KMS-11 (cell line): ENCODE measurements around the gene GPC3.

Source experiments
- H2AFZ ChIP-seq: fragments of 200-600 bp; sonication (generic); 2 replicates; pipeline ENCODE4 v1.6.1; 2016; ENCODE audit warnings: antibody characterized with exemption, mixed run types, low read depth
- H3K27ac ChIP-seq: fragments of 200-600 bp; sonication (generic); 2 replicates; pipeline ENCODE4 v1.6.1; 2016; ENCODE audit warnings: mild to moderate bottlenecking, mixed run types
- H3K27me3 ChIP-seq: fragments of 200-600 bp; sonication (generic); 2 replicates; pipeline ENCODE4 v1.6.1; 2017; ENCODE audit warnings: mild to moderate bottlenecking, low read depth, mixed run types, moderate library complexity; ENCODE audit not compliant: insufficient read depth
- H3K36me3 ChIP-seq: fragments of 200-600 bp; sonication (generic); 2 replicates; pipeline ENCODE4 v1.6.1; 2017; ENCODE audit warnings: mild to moderate bottlenecking, mixed run types; ENCODE audit not compliant: insufficient read depth
- H3K4me1 ChIP-seq: fragments of 200-600 bp; sonication (generic); 2 replicates; pipeline ENCODE4 v1.6.1; 2016; ENCODE audit warnings: mild to moderate bottlenecking, low read depth, mixed run types; ENCODE audit not compliant: poor library complexity, severe bottlenecking
- H3K4me2 ChIP-seq: fragments of 200-600 bp; sonication (generic); 2 replicates; pipeline ENCODE4 v1.7.0; 2016; ENCODE audit warnings: mild to moderate bottlenecking, mixed run types
- H3K4me3 ChIP-seq: fragments of 200-600 bp; sonication (generic); IDR thresholded peaks from 2 replicates; pipeline ENCODE4 v1.6.1; 2017; ENCODE audit warnings: low read depth, low read length, mixed read lengths; ENCODE audit not compliant: insufficient read depth
- H3K79me2 ChIP-seq: fragments of 200-600 bp; sonication (generic); 2 replicates; pipeline ENCODE4 v1.6.1; 2016; ENCODE audit warnings: low read depth, mixed run types; ENCODE audit not compliant: insufficient read depth
- H3K9ac ChIP-seq: fragments of 200-600 bp; sonication (generic); 2 replicates; pipeline ENCODE4 v1.6.1; 2016; ENCODE audit warnings: mild to moderate bottlenecking, mixed run types
- H4K20me1 ChIP-seq: fragments of 200-600 bp; sonication (generic); 2 replicates; pipeline ENCODE4 v1.6.1; 2016; ENCODE audit warnings: mild to moderate bottlenecking, mixed run types; ENCODE audit not compliant: insufficient read depth
- CTCF ChIP-seq: fragments of 200-600 bp; sonication (generic); conservative IDR thresholded peaks from 2 replicates; pipeline ENCODE4 v1.6.1; 2017; ENCODE audit warnings: low read depth, mild to moderate bottlenecking, antibody characterized with exemption, low read length, moderate library complexity, mixed read lengths

Gene GPC3

GRCh38 chrX:133948895-133949294 is 36.5 kb downstream of the GPC3 start:
- no peaks in the 10 kb centered on the region for H3K79me2 ChIP-seq
- H3K9ac ChIP-seq = no peak overlapping the region
- H3K4me3 ChIP-seq = no peak overlapping the region
- no peak overlapping the region for H3K4me2 ChIP-seq
- TF ChIP-seq CTCF = no peak
- H3K4me1 ChIP-seq = no peaks in the 10 kb centered on the region
- H3K27ac ChIP-seq = no peak overlapping the region
- H2AFZ ChIP-seq = no peak overlapping the region
- H3K27me3 ChIP-seq = no peaks in the 10 kb centered on the region
- H3K36me3 ChIP-seq = no peaks in the 10 kb centered on the region
- no peaks in the 10 kb centered on the region for H4K20me1 ChIP-seq

GRCh38 chrX:133947996-133948395 is 37.4 kb downstream of the GPC3 start:
- no peak overlapping the region for H2AFZ ChIP-seq
- no peaks in the 10 kb centered on the region for H3K79me2 ChIP-seq
- TF ChIP-seq CTCF = no peak
- H3K4me2 ChIP-seq = no peak overlapping the region
- no peaks in the 10 kb centered on the region for H3K36me3 ChIP-seq
- no peak overlapping the region for H3K9ac ChIP-seq
- H3K4me3 ChIP-seq = no peak overlapping the region
- H4K20me1 ChIP-seq = no peaks in the 10 kb centered on the region
- no peaks in the 10 kb centered on the region for H3K27me3 ChIP-seq
- no peaks in the 10 kb centered on the region for H3K4me1 ChIP-seq
- H3K27ac ChIP-seq = no peak overlapping the region

GRCh38 chrX:133947022-133947421 is 38.4 kb downstream of the GPC3 start:
- TF ChIP-seq CTCF = no peak
- H3K27ac ChIP-seq = no peak overlapping the region
- no peaks in the 10 kb centered on the region for H3K4me1 ChIP-seq
- no peak overlapping the region for H3K4me2 ChIP-seq
- no peak overlapping the region for H3K9ac ChIP-seq
- no peak overlapping the region for H2AFZ ChIP-seq
- H3K79me2 ChIP-seq = no peaks in the 10 kb centered on the region
- H3K4me3 ChIP-seq = no peak overlapping the region
- no peaks in the 10 kb centered on the region for H4K20me1 ChIP-seq
- no peaks in the 10 kb centered on the region for H3K36me3 ChIP-seq
- no peaks in the 10 kb centered on the region for H3K27me3 ChIP-seq

GRCh38 chrX:133943507-133943906 is 41.9 kb downstream of the GPC3 start:
- Histone ChIP-seq H3K27me3 (no peaks in the 10 kb centered on the region), H3K4me1 (no peaks in the 10 kb centered on the region), H3K79me2 (no peaks in the 10 kb centered on the region), H3K27ac (no peak overlapping the region), H4K20me1 (no peaks in the 10 kb centered on the region), H2AFZ (no peak overlapping the region), H3K9ac (no peak overlapping the region), H3K4me2 (no peak overlapping the region), H3K36me3 (no peaks in the 10 kb centered on the region), H3K4me3 (no peak overlapping the region)
- no peak for TF ChIP-seq CTCF
